BJ (cell line): ENCODE data around the gene GNG11. TPM values are rescaled to one million over a fixed set of nuclear protein-coding genes. Genes with fewer than 3 reads are reported as not detected.
"Not testable (repeated sequence)": the region's sequence is repeated elsewhere in the genome, so short reads cannot be mapped to it uniquely, and the experiment has no call there.

Source experiments
- CTCF ChIA-PET: fragments of 350-600 bp; formaldehyde crosslinking; extraction: SDS; loops from one replicate; lab custom pipeline; 2021; ENCODE audit warnings: antibody characterized with exemption, inconsistent platforms; lab: Yijun Ruan, JAX
- POLR2A ChIA-PET: fragments of 300-600 bp; sonication (Branson Sonifier 250); formaldehyde crosslinking; extraction: SDS; loops from one replicate; lab custom pipeline; 2021; ENCODE audit warnings: antibody characterized with exemption; lab: Charles Lee
- DNase-seq: peaks from one replicate; pipeline ENCODE4 v3.0.0-alpha.2; 2011; ENCODE audit warnings: low read depth
- H3K27me3 ChIP-seq: 2 replicates; pipeline ENCODE4 v1.6.0; 2011; ENCODE audit warnings: low read length; ENCODE audit not compliant: control insufficient read depth, insufficient read depth
- H3K36me3 ChIP-seq: 2 replicates; pipeline ENCODE4 v1.5.1; 2011; ENCODE audit warnings: low read length; ENCODE audit not compliant: control insufficient read depth, insufficient read depth
- H3K4me3 ChIP-seq: 2 replicates; pipeline ENCODE4 v1.5.1; 2011; ENCODE audit warnings: low read depth, mild to moderate bottlenecking, control low read depth, low read length
- polyA plus RNA-seq: library from polyadenylated mRNA; depleted of rRNA; stranded (reverse); fragments of >200 nt; gene quantifications from 2 replicates; pipeline ENCODE4 v1.2.3, GENCODE V29; 2011
- TF ChIP-seq, protein P1 (sequence below): IDR thresholded peaks from 2 replicates; pipeline ENCODE4 v1.5.1; 2011; ENCODE audit warnings: low read depth, mild to moderate bottlenecking, control low read depth, inconsistent platforms, low read length, moderate library complexity; ENCODE audit not compliant: insufficient read depth

Gene GNG11
- polyA plus RNA-seq, 1 experiment = 9.3 TPM

- TF ChIP-seq, protein P1, sequence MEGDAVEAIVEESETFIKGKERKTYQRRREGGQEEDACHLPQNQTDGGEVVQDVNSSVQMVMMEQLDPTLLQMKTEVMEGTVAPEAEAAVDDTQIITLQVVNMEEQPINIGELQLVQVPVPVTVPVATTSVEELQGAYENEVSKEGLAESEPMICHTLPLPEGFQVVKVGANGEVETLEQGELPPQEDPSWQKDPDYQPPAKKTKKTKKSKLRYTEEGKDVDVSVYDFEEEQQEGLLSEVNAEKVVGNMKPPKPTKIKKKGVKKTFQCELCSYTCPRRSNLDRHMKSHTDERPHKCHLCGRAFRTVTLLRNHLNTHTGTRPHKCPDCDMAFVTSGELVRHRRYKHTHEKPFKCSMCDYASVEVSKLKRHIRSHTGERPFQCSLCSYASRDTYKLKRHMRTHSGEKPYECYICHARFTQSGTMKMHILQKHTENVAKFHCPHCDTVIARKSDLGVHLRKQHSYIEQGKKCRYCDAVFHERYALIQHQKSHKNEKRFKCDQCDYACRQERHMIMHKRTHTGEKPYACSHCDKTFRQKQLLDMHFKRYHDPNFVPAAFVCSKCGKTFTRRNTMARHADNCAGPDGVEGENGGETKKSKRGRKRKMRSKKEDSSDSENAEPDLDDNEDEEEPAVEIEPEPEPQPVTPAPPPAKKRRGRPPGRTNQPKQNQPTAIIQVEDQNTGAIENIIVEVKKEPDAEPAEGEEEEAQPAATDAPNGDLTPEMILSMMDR = no peak
- POLR2A ChIA-PET = no interaction called here
These were observed 6.9 kb upstream of the GNG11 start for GRCh38 chr7:93914581-93915066.

GRCh38 chr7:93915206-93915842, 6.2 kb upstream of the GNG11 start:
- H3K4me3 ChIP-seq, H3K36me3 ChIP-seq, H3K27me3 ChIP-seq, CTCF ChIA-PET, DNase-seq, POLR2A ChIA-PET: not testable (repeated sequence)

More at GRCh38 chr7:93914581-93915066, 6.9 kb upstream of the GNG11 start:
- no peak overlapping the region for H3K4me3 ChIP-seq
- no peaks in the 10 kb centered on the region; the same call in 1 of the 2 replicates for H3K36me3 ChIP-seq
- no peak for DNase-seq
- CTCF ChIA-PET = interaction anchor here (1.9 kb wide), 1 partner anchor 12 kb away, joined by 9 read pairs; no protein-coding TSS in a partner anchor
- H3K27me3 ChIP-seq = no peaks in the 10 kb centered on the region

- POLR2A ChIA-PET, H3K36me3 ChIP-seq, DNase-seq, CTCF ChIA-PET, H3K4me3 ChIP-seq, H3K27me3 ChIP-seq: not testable (repeated sequence)
These were observed 5.6 kb upstream of the GNG11 start for GRCh38 chr7:93915888-93916287.

DNA sequence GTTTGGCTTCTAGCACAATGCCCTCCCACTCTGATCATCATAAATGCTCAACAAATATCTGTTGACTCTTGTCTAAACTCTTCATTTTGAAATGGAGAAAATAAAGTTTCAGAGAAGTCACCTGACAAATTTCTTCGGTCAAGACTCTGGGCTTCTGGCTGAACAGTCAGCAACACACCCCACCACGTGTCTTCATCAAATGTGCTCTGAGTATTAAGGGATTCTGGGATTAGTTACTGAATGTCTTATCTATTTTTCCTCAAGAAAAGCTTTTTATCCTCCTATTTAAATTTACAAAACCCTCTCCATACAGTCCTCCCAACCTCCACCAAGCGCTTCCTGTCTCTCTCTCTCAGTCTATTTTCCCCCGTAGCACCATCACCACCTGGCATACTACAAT, 5.2 kb upstream of the GNG11 start:
- POLR2A ChIA-PET, H3K36me3 ChIP-seq, H3K4me3 ChIP-seq, DNase-seq, H3K27me3 ChIP-seq, CTCF ChIA-PET: not testable (repeated sequence)

DNA sequence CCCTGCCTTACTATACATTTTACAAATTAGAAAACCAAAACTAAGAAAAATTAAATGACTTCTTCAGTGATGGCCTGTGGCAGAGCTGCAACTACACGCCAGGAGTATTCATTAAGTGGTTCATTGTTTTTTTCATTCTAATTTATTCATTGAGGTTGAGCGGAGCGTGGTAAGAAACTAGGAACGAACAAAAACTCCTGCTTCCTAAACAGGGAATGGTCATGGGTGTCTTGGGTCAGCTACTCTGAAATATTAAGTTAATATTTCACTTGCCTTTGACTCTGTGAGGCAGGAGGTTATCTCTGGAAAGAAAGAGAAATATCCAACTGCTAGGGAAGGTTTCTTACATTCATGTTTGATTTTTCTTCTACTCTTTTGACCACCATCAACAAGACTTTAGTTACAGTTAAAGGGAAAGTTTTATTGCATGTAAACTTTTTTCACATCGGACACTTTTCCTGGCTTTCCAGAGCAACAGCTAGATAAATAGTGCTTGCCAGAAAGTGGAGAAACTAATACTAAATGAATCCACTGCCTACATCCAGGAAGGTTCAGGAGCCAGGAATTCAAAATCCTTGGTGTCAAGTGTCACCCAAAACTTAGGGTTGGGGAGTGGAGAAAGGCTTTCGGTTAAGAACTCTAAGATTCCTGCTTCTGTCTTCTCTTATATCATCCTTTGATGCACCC, 896 bp upstream of the GNG11 start:
- TF ChIP-seq, protein P1 = no peak
- POLR2A ChIA-PET = interaction anchor here (0.6 kb wide), 2 partner anchors 85 to 278 kb away, joined by 3 to 11 read pairs; no protein-coding TSS in a partner anchor
- H3K4me3 ChIP-seq = peak overlapping the region; percentile 65; the same call in 1 of the 2 replicates
- H3K27me3 ChIP-seq = no peaks in the 10 kb centered on the region
- DNase-seq = no peak
- H3K36me3 ChIP-seq = no peaks in the 10 kb centered on the region
- CTCF ChIA-PET = interaction anchor here (0.8 to 2.4 kb wide), 6 partner anchors 12 to 162 kb away, joined by 3 to 9 read pairs (median 4); no protein-coding TSS in a partner anchor

DNA sequence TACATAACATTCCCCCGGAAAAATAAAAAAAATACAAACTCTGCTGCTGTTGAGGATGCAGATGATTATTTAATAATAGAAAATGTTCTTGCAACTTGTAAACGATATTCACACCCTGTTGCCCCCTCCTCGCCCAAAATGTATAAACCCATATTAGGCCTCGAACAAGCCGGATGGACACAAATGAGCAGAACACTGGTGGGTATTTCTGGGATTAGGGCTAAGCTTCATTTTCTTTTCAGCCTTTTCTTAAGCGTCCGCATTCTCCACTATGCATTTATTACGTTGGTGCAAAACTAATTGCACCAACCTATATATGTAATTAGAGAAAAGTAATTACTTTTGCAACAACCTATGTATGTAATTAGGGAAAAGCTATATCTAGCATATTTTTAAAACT, 349 bp upstream of the GNG11 start:
- POLR2A ChIA-PET = interaction anchor here (0.6 to 0.7 kb wide), 3 partner anchors 85 to 278 kb away, joined by 3 to 11 read pairs (median 3); no protein-coding TSS in a partner anchor
- Histone ChIP-seq H3K27me3 (no peaks in the 10 kb centered on the region), H3K36me3 (no peaks in the 10 kb centered on the region; the same call in 1 of the 2 replicates), H3K4me3 (peak overlapping the region; percentile 65)
- DNase-seq = no peak
- CTCF ChIA-PET = interaction anchor here (0.8 to 2.4 kb wide), 9 partner anchors 13 to 209 kb away, joined by 3 to 9 read pairs (median 4); no protein-coding TSS in a partner anchor
- TF ChIP-seq, protein P1 = no peak
